NCI-H1105 (cell line): Measurements from ENCODE around the gene WSCD1.
A peak's percentile ranks its signal among the peaks of the same experiment; 100 is the strongest.

ENCODE experiments used
- DNase-seq: peaks from one replicate; lab custom pipeline; 2025; lab: John Stamatoyannopoulos, UW

Gene WSCD1

DNA sequence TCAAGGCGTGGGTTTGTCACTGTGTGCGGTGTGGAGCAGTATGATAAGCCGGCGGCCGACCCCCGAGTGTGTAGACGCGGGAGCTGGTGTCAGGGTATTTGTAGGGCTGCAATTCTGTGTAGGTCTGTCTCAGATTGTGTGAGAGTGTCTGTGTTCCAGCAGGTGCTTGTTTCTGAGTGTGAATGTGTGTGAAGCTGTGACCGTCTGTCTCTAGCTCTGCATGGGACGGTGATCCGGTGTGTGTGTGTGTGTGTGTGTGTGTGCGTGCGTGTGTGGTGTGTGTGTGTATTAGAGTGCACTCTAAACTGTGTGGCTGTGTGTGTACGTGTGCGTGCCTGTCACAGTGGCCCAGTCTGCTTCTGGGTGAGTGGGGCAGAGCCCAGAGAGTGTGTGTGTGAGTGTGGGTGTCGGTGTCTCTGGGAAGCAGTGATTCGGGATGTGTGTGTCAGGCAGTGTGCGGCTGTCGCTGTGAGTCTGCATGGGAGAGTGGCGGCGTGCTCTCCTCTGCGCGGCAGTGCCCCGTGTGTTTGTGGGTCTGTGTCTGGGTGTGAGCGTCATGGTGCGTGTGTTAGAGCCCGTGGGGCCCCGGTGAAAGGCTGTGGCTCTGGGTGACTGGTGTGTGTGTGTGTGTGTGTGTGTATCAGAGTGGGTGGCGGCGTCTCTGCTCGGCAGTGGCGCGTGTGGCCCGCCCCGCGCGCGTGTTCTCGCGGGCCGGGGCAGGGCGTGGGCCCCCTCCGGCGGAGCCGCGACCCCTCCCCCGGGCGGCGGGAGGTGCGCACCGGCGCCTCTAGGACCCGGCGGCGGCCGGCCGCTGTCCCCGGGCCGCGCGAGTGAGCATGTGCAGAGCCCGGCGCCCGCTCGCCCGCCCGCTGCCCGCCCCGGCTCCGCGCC, at the start of gene WSCD1:
Gene WSCD1 (plus strand): TSS at position 841 of the 891 bp plus-strand sequence. CDS start 10,280 bp downstream, outside the sequence.
- peak; percentile 25 for DNase-seq

DNA sequence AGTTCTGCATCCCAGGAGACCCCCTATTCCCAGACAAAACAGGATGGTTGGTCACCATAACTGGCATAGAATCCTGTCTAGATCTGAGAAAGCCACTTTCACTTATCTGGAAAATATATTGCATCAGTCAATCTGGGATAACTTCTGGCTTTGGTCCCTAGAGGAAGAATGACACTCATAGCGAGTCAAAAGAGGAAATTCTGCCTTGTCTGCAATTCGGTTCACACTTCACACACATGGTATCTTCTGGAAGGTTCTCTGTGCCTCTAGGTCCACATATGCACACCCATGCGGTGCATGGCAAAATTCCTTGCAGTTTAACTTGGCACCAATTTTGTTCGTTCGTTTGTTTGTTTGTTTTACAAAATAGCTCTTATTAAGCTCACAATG, 49.2 kb upstream of the WSCD1 start:
- DNase-seq = no peak

DNA sequence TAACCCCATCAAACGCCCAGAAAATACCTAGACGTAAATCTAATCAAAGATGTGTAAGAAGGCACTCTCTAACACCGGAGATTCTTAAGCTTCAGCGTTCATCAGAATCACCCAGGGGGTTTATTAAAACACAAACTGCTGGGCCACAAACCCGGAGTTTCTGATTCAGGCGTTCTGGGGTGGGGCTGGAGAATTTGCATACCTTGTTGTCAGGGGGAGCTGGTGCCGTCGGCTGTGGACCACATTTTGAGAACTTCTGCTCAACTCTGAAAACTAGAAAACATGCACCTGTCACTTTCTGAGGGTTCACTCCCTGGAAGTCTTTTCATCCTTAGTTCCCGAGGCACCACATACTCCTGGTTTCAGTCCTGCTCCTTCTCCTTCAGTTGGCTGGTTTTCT, 48.6 kb upstream of the WSCD1 start:
- no peak for DNase-seq

DNA sequence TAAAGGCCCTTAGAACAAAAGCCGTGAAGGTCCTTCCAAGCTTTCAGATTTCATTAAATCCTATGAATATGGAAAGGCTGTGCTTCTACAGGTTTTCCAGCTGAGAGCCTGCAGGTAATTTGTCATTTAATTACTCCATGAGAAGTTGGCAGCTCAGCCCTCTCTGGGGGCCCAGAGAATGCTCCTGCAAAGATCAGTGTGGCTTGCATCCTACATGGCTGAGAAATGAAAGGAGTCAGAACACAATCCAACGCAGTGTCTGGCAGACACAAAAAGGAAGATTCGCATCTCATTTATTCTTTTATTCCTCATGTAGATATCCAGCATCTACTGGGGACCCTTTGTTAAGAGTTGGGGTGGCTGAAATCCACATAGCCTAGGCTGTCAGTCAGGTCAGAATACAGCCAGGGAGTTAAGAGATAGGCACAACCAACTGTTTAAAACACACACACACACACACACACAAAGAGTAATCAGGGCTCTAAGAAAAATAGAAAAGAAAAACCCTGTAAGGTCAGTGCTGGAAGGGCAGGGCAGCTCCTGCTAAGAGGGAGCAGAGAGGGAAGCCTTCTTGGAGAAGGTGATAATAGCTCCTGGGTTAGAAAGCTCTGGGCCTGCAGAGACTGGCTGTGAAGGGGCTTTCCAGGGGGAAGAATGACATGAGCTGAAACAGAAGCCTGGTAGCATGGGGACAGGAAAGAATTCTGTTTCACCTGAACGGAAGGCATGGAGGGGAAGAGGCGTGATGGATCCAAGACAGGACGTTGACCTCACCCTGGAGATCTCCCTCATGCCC, 46.9 kb upstream of the WSCD1 start:
- DNase-seq = no peak

DNA sequence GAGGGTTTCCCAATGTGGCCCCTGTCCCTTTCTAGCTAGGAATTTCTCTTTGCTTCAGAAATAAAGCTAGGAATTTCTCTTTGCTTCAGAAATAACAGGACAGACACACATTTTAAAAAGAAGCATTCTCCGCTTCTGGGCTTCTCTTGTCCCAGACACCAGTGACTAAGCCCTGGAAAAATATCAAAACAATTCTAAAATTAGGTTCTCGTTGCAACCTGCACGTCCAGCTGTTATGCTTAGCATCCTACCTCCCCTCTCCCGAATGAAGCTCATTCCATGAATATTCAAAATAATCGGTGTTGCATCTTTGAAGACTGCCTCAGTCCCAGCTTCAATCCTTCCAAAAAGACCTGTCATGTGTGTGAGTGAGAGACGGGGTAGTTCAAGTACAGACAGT, 45.6 kb upstream of the WSCD1 start:
- DNase-seq = no peak

DNA sequence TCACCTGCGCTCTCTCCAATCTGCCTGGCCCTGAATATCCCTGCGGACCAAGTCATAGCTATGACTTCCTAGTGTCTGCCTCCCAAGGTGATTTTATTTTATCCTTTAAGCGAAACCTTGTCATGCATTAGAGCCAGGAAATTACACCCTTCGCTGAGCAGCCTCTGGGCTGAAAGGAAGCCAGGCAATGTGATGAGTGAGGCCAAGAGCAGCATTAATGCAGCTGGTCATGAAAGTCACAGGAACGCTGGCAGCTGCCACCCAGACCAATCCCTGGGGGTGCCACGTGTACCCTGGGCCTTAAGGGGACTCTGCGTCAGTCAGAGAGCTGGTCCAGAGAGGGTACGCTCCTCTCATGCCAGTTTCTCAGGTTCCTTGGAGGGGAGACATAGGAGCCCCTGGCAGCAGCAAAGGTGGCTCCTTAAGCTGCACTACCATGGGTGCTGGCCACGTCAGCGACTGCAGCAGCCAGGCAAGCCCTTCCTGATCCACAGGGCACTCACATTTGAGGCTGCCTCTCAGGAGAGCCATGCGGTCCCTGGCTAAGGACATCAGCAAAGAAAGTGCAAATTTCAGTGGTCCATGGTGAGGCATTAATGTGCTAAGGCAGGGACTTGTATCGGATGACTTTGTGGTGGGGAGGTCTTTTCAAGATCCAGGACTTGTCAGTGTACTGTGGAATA, 42.7 kb upstream of the WSCD1 start:
- DNase-seq = no peak

DNA sequence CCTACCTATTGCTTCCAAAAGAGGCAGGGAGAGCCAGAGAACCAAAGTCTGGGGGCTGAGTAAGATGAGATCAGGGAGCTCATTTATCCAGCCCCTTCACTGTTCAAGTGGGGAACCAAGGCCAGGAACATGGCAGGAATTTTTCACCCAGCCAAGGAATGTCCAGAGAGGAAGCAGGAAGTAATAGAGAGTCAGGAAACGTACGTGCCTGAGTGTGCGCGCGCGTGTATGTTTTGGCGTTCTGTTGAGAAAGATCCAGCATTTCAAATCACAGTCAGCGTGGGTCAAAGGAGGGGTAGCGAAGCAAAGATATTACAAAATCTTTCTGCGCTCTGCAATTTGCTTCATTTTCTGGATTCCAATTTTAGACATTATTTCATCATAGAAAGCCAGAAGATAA, 41.9 kb upstream of the WSCD1 start:
- DNase-seq = no peak

DNA sequence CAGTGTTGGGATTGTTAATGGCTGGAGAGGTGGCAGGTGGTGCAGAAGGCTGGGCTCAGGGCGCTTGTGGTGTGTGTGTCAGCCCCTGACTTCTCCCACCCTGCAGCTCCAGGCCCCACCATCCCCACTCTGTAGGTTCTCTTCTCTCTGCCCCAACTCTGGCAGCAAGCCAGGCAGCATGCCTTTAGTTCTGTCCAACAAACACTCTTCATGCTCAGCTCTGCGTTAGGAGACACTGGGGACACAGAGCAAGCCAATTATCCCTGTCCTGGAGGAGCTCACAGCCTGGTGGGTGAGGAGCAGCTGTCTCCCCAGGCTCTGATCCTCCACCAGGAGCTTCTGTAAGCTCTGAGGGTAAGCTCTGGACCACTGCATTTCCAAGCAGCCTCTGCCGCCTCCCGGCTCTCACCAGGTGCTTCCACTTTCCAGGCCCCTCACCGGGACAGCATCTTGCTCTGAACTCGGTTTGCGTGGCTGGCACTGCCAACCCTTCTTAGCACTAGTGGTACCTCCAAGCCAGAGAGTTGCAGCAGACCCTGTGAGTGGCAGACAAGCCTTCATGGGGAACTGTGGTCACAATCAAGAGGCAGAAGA, 34.3 kb upstream of the WSCD1 start:
- DNase-seq = no peak

DNA sequence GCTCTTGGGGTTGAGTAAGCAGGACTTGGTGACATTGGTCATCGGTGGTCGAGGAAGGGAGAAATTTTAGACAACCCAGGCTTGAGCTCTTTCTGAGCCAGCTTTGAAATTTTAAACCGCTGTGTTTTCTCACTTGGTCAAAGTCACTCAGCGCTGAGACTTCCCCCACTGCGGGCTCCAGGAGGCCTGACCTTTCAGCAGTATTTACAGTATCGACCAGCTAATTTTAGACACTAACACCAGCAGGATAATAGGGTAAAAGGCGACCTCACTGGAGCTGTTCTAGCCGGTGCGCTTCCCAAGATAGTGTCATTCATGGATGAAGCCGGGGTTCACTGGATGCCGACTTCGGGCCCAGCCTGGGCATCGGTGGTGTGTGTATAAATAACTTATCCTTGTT, 29.7 kb upstream of the WSCD1 start:
- no peak for DNase-seq

DNA sequence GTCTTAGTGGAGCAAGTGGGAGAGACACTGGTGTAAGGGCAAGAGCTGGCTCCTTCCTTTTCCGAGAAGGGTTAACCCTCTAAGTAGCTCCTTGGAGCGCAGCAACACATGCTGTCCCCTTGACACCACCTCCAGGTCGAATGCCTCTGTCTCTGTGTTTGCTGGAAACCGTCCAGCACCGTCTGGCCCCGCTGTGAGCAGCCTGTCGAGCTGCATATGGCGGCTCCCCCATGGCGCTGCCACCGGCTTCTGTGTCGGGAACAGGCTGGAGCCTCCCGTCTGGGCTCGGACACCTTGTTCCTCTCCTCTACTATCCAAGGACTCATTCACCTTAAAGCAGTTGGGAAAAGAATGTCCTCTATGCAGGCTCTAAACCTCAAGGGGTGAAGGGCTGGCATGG, 28.9 kb upstream of the WSCD1 start:
- DNase-seq = no peak

DNA sequence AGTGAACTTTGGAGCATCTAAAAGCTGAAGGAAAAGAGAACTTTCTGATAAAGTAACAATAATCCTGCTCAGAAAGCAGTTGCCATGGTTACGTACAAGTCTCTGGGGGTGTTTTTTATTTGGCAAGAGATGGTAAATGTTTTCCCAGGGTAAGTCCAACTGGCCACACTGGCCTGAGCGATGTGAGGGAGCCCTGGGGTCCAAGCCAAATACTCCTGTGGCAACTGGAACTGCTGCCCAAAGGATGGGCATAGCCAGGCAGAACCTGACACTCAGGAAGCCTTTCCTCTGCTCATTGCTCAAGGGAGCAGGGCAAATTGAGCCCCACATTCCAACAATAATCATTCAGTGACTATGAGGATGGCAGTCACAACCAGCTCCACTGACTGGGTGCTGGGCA, 26.8 kb upstream of the WSCD1 start:
- DNase-seq = no peak

DNA sequence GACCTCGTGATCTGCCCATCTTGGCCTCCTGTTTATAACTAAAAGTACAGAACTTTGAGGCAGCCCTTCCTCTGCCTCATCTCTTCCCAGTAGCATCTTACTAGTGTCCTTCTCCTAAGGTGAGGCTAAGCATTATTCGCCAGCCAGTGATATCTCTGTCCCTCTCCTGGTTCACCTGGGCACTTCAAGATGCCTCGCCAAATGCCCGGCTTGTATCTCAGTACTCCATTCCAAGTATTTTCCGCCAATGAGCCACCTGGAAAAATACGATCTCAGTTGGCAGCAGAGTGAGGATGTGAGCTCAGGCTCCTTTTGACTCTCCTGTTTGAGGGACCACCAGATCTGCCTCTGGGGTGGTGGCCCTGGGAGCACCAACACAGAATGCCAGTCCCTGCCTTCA, 25.9 kb upstream of the WSCD1 start:
- no peak for DNase-seq

DNA sequence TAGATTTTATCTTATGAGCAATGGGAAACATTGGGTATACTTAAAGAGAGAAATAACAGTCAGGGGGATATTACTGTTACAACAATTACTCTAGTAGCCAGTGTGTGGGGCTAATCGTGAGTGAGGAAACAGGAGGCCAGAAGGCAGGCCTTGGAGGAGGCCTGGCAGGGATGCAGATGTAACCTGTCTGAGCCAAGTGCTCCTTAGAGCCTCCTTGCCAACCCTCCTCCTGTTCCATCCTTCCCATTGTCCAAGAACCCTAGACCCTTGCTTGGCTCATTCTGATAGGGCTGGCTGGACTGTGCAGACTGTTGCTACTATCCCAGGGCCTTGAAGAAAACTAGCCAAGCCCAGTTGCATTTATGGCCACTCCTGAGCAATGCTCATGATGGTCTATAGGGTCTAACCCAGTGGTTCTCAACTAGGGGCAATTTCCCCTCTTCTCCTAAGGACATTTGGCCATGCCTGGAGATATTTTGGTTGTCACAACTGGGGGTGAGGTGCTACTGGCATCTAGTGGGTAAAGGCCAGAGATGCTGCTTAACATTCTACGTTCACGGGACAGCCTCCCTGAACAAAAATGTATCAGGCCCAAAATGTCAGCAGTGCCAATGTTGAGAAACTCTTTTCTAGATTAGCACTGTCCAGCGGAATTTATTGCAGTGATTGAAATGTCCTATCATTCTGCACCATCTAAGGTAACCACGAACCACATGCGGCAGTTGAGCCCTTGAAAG, 24.4 kb upstream of the WSCD1 start:
- DNase-seq = no peak

DNA sequence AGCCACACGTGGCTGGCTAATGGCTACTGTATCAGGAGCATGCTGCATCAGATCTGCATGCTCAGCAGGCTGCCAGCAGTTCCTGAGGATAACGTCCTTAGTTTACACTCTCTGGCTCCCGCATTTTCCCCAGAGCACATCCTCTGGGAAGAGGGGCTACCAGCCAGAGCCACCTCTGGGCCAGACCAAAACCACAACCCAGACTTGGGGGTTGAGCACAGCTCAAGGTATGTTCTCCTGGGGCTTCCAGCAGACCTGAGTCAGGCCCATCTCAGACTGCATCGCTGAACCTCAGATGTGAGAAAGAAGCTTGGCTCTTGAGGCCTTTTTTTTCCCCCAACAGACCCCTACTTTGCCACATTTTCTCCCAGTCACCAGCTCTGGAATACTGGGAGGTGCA, 23.7 kb upstream of the WSCD1 start:
- no peak for DNase-seq

DNA sequence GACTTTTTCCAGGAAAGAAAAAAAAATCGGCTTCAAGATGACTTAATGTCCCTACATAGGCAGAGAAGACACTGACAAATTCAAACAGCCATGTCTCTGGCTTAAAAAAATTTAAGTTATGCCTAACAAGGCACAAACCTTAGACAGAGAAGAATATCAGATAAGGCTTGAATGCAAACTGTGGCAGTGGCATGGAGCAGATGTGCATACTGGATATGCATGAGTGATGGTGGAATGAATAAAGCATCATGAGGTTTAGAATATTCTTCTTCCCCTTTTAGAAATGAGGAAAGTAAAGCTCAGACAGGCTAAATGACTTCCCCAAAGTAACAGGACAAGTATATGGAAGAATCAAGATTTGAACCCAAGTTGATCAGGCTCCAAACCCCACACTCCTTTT, 23.2 kb upstream of the WSCD1 start:
- no peak for DNase-seq

DNA sequence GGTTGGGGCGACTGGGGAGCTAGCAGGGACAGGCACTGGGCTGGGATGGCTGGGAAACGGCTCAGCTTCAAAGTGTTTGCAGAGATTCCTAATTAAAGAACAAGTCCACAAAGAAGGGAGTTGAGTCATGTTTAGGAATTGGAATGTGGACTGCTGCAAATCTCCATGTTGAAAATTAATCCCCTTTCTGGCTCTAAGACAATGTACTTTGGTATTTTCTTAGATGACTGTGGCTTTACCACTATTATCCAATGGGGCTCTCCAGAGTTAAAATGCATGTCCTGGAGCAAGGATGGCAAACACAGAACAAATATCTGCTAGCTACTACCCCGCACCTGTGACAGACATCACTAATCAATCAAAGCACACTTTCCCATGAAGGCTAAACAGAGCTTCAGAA, 22.2 kb upstream of the WSCD1 start:
- DNase-seq = no peak

DNA sequence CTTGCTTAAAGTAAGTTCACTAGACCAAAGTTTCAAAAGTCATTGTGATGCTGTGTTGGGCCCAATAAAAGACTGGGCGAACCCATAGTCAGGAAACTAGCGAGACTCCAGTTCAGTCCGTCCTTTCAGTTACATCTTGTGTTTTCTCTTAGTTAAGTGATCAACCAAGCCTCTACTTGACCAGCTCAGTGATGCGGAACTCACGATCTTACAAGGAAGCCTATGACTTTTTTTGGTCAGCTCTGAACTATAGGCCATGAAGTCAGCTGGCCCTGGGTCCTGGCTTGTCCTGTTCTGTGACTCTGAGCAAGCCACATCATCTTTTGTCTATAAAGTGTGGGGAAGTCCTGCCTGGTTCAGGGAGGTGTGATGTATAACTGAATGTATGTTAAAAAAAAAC, 21.7 kb upstream of the WSCD1 start:
- no peak for DNase-seq

DNA sequence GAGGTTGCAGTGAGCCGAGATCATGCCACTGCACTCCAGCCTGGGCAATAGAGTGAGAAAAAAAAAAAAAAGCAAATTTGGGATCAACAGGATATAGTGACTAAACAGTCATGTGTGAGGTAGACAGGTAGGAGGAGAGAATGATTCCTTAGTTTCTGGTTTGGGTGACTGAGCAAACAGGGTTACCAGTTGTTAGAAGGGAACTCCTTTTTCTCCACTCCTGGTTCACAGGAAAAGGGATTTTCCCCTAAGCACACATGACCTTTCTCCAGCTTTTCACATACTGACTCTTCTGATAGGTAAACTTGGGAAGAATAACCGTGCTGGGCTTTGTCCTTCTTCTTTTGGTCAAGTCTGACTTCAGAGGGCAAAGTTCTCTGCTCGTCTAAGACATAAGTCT, 17.3 kb upstream of the WSCD1 start:
- DNase-seq = no peak

DNA sequence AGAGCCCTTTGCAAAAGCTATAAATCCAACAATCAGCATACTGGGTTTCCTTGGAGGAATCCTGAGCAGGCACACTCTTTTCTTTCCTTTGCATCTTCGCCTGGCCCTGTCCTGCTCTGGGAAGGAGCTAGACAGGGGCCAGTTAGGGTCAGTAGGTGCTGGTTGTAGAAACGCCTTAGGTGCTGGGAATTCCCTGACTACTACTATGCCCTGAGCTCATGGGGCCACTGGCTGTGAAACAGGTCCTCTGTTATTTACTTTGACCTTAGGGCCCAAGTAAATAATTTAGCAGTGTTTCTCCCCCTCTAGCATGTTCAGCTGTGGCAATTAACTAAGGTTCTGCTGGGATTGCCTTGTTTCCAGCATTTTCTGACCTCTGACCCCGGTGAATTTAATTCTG, 15.8 kb upstream of the WSCD1 start:
- DNase-seq = no peak

DNA sequence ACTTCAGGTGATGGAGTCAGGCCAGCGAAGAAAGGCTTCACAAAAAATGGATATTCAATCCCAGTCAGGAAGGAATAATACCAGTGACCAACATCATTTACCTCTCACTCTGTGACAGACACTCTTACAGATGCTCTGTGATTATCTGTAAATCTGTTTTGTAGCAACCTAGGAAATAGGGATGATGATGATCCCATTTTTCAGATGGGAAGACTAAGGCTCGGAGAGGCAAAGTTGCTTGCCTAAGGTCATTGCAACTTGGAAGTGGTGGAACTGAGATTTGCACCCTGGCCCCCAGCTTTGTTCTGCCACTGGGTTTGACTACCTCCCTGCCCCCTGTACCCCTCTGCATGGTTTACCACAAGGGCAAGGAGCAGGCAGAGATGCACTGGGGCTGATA, 14.1 kb upstream of the WSCD1 start:
- DNase-seq = no peak

DNA sequence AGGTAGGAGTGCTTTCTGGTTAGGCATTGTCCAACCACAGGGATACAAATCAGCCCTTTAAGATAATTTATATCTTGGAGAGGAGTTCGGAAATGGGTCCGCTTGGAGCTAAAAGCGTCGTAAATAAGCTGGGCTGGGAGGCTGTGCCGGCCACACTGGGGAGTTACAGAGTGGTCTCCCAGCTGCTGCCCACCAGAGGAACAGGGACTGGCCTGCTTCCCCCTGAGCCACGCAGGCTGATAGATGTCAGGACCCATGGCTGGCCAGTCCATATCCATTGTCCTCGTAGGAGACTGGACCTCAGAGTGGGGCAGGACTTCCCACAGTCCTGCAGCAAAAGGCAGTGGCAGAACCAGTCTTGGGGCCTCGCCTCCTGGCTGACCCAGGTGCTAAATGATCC, 12.6 kb upstream of the WSCD1 start:
- no peak for DNase-seq

DNA sequence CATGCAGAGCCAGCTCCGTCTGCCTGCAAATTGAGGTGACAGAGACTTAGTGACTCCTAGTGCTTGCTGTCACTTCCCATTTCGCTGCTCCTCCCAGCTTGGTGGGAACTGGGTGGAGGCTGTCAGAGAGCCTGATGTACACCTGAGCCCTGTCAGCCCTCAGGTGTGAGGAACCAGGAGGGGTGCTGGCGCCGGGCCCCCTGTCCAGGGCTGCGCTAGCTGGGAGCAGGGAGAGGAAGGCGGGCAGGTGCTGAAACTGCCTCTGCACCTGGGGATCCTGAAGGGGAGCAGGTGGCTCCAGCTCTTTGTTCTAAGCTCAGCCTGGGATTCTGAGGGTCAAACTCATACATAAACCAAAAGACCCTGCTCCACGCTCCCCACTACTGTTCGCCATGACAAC, 10.8 kb upstream of the WSCD1 start:
- DNase-seq = peak; percentile 47
